Measurements from ENCODE around the gene CRY2.

Gene CRY2

GRCh38 chr11:45848654-45849081 is 1.4 kb downstream of the CRY2 start:
- DNase-seq, result no peak

GRCh38 chr11:45850446-45850845 is 3.2 kb downstream of the CRY2 start:
- DNase-seq, result no peak

GRCh38 chr11:45851228-45851627 is 4.0 kb downstream of the CRY2 start:
- no peak for DNase-seq

- no peak for DNase-seq
These were observed 4.9 kb downstream of the CRY2 start for GRCh38 chr11:45852018-45852711.

GRCh38 chr11:45852712-45853101 is 5.4 kb downstream of the CRY2 start:
- DNase-seq, result no peak

DNA sequence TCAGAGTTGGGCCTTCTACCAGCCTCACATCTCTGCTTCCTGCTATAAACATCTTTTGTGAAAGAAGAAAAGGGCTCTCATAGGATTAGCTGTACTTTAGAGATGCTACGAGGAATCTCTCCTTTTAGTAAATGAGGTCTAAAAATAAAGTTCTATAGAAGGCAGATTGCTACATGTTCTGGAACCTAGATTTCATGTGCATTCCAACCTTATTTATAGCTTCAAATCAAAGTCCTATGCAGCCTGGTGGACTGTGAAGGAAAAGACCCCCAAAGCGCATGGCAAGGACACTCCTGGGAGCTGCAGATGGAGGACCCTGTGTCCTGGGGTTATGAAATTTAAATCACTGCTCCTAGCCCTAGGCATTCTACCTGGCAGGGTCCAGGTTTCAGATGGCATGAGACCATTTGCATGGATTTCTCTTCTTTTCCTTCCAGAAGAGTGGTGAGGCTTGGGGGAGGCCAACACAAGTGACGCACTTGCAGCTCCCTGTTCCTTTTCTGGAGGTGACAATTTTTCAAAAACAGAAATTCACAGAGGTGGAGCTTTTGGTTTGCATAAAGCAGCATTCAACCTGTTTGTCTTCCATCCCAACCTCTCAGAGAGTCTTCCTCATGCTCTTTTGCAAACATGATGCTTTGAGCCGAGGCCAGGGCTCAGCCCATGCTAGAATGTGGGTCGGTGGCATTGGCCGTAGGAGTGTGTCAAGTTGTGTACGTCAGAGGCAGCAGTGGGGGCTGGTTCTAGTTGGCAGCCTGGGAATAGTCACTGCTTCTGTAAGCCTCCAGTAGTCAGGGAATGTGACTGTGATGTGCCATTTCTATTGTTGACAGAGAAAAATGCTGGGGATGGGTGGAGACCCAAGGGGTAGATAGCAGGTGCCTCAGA is 6.3 kb downstream of the CRY2 start:
- no peak for DNase-seq

DNA sequence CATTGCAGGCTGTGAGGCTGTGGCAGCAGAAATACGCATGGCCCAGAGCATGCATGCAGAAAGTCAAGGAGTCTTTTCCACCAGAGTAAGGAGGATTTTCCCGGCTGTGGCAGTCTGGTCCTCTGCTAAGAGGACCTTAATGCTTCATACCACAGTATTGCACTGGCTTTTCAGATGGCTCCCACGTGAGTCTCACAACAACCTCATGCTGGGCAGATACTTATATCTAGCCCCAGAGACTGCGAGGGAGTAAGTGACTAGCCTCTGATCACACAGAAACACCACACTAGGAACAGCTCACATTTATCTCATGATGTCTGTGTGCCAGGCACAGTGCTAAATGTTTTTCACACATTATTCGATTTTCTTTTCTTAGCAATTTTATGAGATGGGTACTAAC is 8.0 kb downstream of the CRY2 start:
- no peak for DNase-seq

DNA sequence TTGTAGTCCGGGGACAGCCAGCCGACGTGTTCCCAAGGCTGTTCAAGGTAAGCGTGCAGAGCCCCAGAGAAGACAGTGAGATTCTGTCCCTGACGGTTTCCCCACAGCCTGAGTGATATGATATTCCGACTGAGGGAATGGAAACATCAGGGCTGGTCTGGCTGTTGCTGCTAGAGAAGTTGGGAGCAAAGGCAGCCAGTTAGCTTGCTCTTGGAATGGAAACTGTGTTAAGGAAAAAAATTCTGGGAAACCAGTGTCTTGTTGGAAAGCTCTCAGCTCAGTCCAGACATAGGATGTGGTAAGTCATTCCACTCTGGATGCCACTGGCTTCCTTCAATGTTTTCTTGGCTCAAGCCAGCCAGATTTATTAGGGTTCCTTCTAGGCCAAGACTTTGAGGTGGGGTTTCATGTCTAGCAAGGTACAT is 8.8 kb downstream of the CRY2 start:
- no peak for DNase-seq

- DNase-seq, result no peak
These were observed 10.7 kb downstream of the CRY2 start for GRCh38 chr11:45857961-45858474.

DNA sequence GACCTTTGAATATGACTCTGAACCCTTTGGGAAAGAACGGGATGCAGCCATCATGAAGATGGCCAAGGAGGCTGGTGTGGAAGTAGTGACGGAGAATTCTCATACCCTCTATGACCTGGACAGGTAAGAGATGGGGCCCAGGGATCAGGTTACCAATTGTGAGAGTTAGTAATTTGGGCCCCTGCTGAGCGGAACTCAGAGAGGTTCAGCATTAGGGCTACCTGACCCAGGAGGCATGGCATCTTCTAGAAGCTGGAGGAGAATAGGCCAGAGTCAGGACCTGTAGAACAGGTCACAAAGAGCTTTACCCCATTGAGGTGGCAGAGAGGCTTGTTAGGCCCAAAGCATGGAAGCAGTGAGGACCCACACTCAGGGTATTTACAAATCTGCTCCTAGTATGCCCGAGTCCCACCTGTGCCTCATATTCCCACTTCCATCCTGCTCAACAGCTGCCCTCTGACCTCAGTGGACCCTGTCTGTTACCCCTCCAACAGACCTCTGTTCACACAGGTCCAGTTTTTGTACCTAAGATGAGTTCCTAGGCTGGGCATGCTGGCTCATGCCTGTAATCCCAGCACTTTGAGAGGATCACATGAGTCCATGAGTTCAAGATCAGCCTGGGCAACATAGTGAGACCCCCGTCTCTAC is 11.6 kb downstream of the CRY2 start:
- DNase-seq, result no peak

DNA sequence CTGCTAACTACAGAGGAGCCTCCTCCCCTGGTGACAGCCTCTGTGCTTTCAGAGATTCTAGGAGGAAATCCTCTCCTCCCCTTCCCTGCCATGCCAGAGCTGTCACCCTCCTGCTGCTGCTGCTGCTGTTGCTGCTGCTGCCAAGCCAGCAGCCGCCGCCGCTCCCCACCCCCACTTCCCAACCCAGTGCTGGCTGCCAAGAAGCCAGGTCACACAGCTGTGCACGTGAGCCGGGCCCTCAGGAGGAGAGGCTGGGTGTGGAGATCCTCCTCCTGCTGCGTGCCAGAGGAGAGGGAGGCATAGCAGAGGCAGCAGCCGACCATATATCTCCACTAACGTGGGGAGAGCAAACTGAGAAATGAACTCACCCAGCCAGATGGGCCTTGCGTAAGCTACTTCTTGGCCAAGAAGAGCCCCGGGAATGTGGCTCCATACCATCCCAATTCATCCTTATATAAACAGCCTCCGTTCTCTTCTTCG is 12.4 kb downstream of the CRY2 start:
- DNase-seq, result no peak

GRCh38 chr11:45860348-45860747 is 13.1 kb downstream of the CRY2 start:
- DNase-seq, result no peak

GRCh38 chr11:45860764-45861510 is 13.7 kb downstream of the CRY2 start:
- DNase-seq, result no peak

DNA sequence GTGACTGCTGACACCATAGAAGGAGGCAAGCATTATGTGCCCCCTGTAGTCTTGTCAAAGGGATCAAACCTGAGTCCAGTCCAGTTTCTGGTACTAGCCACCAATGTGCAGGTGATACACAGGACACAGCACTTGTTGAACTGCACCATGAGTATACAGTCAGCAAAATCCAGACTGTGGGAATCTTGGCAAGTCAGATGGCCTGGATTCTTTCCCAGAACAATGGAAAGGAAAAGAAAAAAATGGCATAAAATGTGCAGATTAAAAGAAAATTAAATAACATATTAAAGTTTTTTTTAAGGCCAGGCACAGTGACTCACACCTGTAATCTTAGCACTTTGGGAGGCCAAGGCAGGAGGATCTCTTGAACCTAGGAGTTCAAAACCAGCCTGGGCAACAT is 16.8 kb downstream of the CRY2 start:
- no peak for DNase-seq

DNA sequence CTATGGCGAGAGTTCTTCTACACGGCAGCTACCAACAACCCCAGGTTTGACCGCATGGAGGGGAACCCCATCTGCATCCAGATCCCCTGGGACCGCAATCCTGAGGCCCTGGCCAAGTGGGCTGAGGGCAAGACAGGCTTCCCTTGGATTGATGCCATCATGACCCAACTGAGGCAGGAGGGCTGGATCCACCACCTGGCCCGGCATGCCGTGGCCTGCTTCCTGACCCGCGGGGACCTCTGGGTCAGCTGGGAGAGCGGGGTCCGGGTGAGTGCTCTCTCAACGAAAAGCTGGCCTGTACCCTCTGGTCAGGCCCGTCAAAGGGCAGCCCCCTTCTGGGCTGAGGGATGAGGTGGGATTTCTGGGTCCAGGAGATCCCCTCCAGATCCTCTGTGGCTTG is 22.3 kb downstream of the CRY2 start:
- DNase-seq, result no peak

DNA sequence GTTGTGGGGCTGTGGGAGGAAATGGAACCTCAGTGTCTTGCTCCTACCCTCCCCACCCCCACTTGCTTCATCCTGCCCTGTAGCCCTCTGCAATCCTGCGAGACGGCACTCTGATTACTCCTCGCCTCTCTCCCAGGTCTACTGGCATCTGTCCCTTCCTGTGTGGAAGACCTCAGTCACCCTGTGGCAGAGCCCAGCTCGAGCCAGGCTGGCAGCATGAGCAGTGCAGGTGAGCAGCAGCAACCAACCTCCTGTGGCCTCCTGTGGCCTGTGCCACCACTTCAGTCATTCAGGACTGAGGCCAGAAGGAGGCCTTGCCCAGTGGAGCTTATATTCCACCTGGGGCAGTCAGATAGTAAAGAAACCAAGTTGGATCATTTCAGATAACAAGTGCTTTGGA is 23.4 kb downstream of the CRY2 start:
- no peak for DNase-seq

DNA sequence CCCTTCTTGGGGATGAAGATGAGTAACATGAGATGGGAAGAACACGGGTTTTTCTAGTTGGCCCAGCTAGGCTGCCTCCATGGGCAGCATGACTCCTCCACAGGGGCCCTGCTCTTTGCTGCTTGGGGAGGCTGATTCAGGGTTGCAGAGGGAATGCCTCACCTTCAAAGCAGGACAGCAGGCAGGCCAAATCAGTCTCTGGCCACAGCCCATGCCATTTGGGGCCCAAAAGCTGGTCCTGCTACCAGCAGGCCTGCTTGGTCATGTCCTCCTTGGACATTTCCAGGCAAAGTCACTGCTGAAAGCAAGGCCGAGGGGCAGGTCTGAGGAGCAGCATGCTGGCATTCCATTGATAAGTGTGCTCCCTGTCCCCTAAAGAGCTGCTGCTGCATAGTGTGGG is 24.4 kb downstream of the CRY2 start:
- no peak for DNase-seq

DNA sequence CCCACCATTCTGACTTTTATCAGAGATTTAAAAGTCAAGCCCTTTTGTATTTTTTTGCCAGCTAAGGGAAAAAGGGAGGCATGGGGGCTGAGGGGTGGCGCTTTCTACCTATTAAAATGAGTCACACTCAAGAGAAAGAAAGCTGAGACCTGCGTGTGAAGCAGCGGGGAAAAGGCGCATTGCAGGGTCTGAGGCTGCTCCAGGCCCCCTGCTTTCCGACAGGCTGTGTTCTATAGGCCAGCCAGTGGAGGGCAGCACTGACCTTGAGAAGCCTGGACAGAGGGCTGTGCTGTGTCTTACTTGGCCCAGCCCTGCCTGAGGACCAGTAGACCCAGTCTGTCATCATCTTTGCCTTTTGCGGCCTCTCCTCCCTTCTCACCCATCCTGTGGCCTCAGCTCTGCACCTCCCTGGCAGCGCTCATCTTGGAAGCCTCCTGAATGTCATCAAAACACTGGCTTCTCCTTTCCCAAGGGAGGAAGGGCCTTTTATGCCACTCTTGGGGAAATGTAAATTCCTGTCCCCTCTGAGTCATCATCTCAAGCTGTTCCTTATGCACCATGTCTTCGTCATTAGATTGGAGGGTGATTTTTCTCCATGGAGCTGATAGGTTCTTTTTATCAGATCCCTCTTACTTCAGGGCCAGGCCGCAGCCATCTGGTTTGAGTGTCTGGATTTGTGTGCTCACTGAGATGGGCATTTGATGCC is 25.5 kb downstream of the CRY2 start:
- DNase-seq, result peak; percentile 13

GRCh38 chr11:45876401-45876800 is 29.1 kb downstream of the CRY2 start:
- no peak for DNase-seq

GRCh38 chr11:45877221-45877620 is 29.9 kb downstream of the CRY2 start:
- DNase-seq, result no peak

DNA sequence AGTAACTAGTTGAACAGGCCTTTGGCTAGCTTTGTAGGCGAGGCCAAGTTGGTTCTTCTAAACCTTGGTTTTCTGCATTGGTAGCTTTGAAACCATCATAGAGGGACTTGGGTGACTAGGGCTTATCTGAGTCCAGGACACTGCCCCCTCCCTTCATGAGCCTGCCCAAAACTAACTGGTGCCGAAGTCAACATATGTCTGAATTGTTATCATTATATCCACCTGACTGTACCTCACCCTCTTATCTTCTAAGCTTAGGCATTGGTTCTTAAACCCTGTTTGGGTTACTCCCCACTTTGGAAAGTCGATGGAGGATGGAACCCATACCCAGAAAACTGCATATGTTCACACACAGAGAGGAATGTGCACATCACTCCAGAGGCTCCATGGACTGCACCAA is 30.6 kb downstream of the CRY2 start:
- DNase-seq, result no peak
